GM18508 (cell line): Measurements from ENCODE around the gene DLL4.

Source experiments
- ATAC-seq: cut with Tn5 transposase; IDR thresholded peaks from one replicate; pipeline ENCODE4 v1.9.1; 2021; ENCODE audit warnings: moderate number of reproducible peaks; ENCODE audit not compliant: insufficient read depth, unreplicated experiment

The DLL4 gene

DNA sequence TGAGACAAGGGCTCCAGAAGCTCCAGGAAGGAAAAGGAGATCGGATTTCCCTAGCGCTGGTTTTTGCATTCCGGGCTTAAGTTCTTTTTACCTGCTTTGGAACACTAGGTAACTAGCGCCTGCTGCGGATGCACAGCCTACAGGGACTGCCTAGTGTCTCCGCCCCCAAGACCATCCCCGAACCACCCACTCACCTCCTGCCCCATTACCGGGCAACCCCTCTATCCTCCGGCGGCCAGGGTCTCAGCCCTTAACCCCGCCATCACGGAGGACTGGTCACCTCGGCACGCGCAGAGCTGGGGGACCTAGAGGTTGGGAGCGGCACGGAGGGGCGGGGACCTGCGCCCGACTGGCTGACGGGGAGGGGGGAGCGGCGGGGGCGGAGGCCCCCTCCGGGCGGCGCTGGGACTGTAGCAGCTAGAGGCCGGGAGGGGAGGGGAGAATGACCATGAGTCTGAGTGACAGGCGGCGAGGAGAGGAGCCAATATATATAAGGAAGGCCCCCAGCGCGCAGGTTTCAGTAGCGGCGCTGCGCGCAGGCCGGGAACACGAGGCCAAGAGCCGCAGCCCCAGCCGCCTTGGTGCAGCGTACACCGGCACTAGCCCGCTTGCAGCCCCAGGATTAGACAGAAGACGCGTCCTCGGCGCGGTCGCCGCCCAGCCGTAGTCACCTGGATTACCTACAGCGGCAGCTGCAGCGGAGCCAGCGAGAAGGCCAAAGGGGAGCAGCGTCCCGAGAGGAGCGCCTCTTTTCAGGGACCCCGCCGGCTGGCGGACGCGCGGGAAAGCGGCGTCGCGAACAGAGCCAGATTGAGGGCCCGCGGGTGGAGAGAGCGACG, at the start of gene DLL4:
TSS of gene DLL4 (plus strand) at position 520 of the 839 bp plus-strand sequence. CDS start 329 bp downstream, outside the sequence.
- no peak for ATAC-seq

DNA sequence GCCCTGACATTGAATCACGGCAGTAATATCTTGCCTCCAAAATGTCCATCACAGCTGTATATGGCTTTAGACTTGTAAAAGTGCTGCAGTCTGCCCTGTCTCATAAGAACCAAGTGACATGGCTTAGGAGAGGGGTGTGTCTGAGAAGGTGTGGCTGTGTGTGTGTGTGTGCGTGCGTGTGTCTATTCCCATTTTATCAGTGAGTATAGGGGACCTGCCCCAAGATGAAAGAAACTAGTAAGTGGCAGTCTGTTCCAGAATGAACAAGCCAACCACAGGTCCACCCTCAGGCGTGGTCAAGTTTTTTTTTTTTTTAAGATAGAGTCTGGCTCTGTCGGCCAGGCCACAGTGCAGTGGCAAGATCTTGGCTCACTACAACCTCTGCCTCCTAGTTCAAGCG, 49.5 kb upstream of the DLL4 start:
- no peak for ATAC-seq

DNA sequence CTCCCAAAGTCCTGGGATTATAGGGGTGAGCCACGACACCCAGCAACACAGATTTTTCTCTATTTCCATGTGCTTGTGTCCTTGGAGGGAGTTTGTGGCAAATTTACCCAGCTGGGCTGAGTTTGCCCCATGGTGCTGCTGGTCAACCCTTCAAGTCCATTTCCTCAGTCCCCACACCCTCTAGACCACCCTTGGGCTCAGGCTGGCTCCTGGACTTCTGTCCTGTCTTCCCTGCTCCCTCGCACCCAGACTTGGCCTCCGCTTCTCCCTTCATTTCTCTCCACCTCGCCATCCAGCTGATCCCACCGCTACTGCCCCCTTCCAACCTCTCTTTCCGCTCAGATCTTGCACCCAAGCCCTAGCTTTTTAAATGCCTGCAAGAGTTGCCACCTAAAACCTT, 47.8 kb upstream of the DLL4 start:
- ATAC-seq, result no peak

DNA sequence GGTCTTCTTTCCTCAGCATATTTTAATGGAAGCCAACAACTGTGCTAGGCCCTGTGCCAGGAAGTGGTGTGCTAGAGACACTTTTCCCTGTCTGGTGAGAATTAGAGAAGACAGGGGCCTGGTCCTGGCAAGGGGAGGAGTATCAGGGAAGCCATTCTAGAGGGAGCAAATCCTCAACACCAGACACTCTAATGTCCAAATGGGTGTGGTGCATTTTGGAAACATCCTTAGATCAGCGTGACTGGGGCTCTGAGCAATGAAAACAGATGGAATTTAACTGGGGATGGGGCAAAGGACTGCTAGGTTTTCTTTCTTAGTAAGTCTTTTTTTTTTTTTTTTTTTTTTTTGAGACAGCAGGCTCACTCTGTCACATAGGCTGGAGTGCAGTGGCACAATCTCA, 42.6 kb upstream of the DLL4 start:
- ATAC-seq, result no peak

DNA sequence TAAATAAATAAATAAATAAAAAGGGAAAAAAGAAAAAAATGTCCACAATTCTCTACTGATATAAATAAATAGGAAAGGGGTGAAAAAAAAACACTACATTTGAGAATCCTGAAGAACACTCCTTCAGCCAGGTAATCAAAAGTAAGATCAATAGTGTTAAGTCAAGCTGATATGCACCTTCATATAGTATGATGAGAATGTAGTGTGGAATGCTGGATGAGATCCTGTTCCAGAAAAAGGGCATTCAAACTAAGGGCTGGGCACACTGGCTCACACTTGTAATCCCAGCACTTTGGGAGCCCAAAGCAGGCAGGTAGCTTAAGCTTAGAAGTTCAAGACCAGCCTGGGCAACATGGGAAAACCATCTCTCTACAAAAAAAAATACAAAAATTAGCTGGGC, 40.0 kb upstream of the DLL4 start:
- no peak for ATAC-seq

DNA sequence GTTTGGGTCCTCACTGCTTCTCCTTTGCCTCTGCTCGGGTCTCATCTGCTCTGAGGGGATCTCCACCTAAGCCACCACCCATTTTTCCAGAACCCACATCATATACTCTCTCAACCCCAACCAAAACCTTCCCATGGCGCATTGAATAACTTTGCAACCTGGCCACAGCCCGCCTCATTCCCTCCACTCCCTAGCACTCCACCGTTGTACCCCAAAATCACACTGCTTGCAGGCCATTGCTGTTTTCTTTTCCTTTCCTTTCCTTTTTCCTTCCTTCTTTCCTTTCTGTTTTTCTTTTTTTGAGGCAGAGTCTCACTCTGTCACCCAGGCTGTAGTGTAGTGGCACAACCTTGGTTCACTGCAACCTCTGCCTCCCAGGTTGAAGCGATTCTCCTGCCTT, 38.0 kb upstream of the DLL4 start:
- no peak for ATAC-seq

DNA sequence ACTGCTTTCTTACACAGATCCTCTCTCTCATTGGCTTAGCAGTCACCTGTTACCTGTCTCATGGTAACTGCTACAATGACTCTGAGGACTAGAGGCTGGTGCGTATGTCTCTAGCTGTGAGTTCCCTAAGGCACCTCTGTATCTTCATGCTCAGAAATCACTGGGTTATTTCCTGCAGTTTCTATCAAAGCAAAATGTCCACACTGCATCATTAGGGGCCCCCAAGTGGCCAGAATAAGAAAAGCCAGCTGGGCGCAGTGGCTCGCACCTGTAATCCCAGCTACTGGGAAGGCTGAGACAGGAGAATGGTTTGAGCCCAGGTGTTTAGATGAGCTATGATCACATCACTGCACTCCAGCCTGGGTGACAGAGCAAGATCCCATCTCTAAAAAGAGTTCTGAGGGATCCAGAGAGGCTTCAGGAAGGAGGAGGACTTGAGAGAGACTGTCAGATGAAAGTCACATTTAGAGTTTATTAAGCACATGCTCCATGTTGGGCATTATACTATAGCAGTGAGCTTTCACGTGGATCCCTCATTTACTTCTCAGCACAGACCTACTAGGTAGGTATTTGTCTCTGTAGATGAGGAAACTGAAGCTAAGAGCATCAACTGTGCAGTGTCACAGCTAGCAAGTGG, 37.2 kb upstream of the DLL4 start:
- no peak for ATAC-seq

DNA sequence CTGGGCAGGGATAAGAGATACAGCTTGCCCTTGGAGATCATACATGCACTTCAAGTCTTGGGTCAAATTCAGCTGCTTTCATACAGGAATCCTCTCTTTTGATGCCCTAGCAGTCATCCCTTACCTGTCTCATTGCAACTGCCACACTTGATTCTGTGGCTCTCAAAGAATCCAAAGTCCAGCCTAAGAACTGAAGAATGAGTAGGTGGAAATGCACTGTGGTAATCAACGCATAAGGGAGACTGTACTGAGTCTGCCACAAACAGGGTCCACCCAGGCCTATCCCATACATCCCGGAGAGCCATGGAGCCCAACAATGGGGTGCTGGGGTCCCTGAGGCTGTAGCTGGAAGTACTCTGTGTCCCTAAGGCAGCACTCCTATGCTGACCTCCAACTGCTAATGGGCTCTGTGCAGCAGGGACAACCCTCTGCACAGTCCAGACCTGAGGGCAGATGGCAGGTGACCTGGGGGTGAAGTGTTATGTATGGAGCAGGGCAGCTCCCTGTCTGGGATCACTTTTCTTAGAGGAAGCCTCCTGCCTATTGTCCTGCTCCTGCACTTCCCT, 36.6 kb upstream of the DLL4 start:
- ATAC-seq, result no peak

DNA sequence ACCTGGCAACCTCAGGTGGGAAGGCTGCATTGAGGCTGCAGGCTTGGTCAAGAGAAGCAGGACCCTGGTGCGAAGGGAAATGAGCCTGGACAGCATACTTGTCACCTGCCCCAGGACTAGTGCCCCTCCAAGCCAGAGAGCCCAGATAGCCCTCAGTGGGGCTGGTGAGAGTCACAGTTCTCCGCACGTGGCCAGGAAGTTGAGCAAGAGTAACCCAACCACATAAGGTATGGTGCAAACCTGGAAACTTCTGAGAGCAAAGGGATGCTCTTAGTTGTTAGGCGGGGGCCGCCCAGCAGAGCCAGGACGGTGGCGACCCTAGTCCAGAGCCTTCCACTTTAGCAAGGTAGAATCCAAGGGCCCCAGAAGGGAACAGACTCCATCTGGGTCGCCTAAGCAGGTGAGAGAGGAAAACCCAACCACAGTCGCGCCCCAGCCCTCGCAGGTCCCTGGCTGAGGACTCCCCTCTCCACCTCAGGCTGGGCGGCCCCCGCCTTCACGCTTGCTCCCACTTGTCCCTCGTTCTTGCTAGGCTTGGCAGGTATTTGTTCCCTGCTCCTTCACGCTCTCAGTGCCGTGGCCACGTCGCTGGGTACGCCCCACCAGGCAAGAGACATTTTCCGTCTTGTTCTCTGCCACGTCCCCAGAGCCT, 36.0 kb upstream of the DLL4 start:
- no peak for ATAC-seq

DNA sequence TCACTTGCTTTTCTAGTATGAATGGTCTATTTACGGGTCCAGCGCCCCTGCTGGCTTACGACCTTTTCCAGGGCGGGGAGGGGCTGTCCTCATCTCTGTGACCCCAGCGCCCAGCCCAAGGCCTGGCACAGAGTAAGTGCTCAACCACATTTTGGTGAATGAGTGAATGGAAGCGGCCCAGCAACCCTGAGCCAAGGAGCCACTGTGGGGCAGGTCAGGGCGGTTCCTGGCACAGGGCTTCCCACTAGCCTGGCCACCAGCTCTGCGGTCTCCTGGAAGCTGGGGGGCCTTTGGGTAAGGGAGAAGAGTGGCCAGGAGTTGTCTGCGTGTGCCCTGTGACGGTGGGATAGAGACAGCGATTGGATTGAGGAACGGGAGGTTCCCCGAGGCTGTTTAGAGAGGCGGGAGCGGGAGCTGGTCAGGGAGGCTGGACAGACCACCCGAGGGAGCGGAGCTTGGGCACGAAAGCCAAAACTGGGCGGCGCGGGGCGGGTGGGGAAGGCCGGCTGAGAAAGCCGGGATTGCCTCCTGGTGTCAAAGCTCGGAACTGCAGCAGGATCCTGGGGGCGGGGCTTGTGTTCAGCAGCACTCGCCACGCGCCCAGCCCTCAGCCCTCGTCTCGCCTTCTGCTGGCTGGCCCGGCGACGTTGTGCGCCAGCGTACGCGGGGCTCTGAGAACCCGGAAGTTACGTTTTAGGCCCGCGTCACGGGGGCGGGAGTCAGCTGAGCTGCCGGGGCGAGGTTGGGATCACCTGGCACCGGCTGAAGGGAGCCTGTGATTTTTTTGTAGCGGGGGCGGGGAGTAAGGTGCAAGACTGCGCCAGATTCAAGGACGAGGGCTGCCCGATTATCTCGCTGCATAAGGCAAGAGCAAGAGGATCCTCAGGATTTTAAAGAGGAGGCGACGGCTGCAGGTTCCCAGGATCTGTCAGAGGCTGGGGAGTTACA, 35.1 kb upstream of the DLL4 start, which contains the start of gene VPS18:
TSS of gene VPS18 (plus strand) at position 718 of the 948 bp plus-strand sequence. CDS start 319 bp downstream, outside the sequence.
- ATAC-seq, result peak; percentile 45

DNA sequence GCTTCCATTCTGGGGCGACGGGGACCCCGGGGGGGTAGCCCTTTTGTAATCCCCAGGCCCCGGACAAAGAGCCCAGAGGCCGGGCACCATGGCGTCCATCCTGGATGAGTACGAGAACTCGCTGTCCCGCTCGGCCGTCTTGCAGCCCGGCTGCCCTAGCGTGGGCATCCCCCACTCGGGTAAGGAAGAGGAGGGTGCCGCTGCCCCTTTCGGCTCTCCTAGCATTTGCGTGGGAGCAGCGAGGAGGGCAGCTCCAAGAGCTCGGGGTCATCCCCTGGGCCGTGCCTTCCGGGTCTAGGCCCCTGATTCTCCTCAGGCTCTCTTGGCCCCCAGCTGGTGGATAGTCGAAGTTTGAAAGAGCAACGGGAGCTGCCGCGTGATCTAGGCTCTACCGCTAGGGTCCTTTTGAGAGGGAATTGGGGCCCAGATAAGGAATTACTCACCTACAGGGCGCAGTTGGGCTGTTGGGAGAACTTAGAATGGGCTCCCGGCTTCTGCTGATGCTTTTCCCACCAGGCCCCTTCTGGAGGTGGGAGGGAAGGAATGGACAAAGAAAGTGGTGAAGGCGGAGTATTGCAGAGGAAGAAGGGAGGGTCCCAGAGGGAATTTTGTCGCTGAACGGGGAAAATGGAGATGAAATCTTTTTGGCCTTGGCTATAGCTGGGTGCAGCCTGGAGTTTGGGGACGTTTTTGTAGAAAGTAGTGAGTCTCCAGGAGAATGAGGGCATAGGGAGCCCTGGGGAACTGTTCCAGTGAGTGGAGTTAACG, 34.3 kb upstream of the DLL4 start:
- ATAC-seq, result no peak

DNA sequence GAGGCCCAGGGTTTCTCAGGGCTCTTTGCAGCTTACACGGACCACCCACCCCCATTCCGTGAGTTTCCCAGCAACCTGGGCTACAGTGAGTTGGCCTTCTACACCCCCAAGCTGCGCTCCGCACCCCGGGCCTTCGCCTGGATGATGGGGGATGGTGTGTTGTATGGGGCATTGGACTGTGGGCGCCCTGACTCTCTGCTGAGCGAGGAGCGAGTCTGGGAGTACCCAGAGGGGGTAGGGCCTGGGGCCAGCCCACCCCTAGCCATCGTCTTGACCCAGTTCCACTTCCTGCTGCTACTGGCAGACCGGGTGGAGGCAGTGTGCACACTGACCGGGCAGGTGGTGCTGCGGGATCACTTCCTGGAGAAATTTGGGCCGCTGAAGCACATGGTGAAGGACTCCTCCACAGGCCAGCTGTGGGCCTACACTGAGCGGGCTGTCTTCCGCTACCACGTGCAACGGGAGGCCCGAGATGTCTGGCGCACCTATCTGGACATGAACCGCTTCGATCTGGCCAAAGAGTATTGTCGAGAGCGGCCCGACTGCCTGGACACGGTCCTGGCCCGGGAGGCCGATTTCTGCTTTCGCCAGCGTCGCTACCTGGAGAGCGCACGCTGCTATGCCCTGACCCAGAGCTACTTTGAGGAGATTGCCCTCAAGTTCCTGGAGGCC, 29.5 kb upstream of the DLL4 start:
- ATAC-seq, result no peak

DNA sequence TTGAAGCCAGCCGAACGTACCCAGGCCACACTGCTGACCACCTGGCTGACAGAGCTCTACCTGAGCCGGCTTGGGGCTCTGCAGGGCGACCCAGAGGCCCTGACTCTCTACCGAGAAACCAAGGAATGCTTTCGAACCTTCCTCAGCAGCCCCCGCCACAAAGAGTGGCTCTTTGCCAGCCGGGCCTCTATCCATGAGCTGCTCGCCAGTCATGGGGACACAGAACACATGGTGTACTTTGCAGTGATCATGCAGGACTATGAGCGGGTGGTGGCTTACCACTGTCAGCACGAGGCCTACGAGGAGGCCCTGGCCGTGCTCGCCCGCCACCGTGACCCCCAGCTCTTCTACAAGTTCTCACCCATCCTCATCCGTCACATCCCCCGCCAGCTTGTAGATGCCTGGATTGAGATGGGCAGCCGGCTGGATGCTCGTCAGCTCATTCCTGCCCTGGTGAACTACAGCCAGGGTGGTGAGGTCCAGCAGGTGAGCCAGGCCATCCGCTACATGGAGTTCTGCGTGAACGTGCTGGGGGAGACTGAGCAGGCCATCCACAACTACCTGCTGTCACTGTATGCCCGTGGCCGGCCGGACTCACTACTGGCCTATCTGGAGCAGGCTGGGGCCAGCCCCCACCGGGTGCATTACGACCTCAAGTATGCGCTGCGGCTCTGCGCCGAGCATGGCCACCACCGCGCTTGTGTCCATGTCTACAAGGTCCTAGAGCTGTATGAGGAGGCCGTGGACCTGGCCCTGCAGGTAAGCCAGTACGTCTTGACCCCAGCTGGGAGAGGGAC, 28.7 kb upstream of the DLL4 start:
- no peak for ATAC-seq

DNA sequence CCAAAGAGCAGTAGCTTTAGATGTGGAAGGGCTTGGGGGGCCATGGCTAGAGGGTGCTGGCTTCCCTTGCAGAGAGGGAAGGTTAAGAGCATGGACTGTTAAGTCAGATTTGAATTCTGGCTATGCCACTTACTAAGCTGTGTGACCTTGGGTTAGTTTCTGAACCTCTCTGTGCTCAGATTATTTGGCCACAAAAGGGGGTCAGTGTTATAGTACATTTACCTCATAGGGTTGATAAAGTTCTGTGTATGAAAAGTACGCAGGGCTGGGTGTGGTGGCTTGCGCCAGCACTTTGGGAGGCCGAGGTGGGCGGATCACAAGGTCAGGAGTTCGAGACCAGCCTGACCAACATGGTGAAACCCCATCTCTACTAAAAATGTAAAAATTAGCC, 28.1 kb upstream of the DLL4 start:
- no peak for ATAC-seq

DNA sequence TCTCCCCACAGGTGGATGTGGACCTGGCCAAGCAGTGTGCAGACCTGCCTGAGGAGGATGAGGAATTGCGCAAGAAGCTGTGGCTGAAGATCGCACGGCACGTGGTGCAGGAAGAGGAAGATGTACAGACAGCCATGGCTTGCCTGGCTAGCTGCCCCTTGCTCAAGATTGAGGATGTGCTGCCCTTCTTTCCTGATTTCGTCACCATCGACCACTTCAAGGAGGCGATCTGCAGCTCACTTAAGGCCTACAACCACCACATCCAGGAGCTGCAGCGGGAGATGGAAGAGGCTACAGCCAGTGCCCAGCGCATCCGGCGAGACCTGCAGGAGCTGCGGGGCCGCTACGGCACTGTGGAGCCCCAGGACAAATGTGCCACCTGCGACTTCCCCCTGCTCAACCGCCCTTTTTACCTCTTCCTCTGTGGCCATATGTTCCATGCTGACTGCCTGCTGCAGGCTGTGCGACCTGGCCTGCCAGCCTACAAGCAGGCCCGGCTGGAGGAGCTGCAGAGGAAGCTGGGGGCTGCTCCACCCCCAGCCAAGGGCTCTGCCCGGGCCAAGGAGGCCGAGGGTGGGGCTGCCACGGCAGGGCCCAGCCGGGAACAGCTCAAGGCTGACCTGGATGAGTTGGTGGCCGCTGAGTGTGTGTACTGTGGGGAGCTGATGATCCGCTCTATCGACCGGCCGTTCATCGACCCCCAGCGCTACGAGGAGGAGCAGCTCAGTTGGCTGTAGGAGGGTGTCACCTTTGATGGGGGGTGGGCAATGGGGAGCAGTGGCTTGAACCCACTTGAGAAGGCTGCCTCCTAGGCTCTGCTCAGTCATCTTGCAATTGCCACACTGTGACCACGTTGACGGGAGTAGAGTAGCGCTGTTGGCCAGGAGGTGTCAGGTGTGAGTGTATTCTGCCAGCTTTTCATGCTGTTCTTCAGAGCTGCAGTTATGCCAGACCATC, 26.3 kb upstream of the DLL4 start:
- no peak for ATAC-seq

DNA sequence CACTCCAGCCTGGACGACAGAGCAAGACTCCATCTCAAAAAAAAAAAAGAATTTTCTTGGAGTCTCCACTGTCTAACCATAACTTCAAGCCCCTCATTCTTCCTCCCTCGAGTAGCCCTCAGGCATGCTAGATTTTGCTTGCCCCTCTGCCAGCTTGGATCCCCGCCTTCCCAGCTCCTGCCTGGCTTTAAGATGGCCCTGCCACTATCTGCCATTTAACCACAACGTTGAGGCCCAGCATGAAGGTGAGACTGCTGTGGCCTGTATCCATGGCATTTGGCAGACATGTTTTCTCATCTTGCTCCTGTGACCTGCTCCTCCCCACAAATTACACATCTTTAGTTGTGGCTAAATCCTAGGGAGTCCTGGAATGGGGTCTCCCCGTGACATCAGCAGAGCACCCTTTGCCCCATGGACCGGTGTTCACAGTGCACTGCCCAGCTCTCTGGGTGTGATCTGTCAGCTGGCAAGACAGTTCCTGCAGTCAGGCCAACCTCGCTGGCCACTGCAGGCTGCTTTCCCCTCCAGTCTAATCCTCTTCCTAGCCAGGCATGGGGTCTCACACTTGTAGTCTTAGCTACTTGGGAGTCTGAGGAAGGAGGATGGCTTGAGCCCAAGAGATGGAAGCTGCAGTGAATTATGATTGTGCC, 24.5 kb upstream of the DLL4 start:
- ATAC-seq, result no peak
